PC-3 (cell line): Measurements from ENCODE around the gene EXD3. TPM values are rescaled to one million over a fixed set of nuclear protein-coding genes. Genes with fewer than 3 reads are reported as not detected.
A peak's percentile ranks its signal among the peaks of the same experiment; 100 is the strongest.

Experiments
- ATAC-seq: fragments of 200-7000 bp; cut with Tn5 transposase; 2 replicates; pipeline ENCODE4 v1.9.1; 2020; ENCODE audit warnings: mild to moderate bottlenecking, moderate library complexity
- BruUV-seq: library from RNA; stranded (reverse); fragments of 400-500 nt; replicated peaks from 2 replicates; lab custom pipeline; 2021; lab: Mats Ljungman, UMichigan
- CTCF ChIA-PET: fragments of 300-600 bp; sonication (Branson Sonifier 250); formaldehyde crosslinking; loops from one replicate; lab custom pipeline; 2022; ENCODE audit warnings: antibody characterized with exemption; lab: Charles Lee
- POLR2A ChIA-PET: fragments of 300-600 bp; sonication (Branson Sonifier 250); formaldehyde crosslinking; loops from one replicate; lab custom pipeline; 2022; ENCODE audit warnings: antibody characterized with exemption; ENCODE audit not compliant: unreplicated experiment; lab: Charles Lee
- DNase-seq: peaks from one replicate; pipeline ENCODE4 v3.0.0-alpha.2; 2015
- H2AFZ ChIP-seq: fragments of 300-600 bp; sonication (generic); 2 replicates; pipeline ENCODE4 v1.6.0; 2016; ENCODE audit warnings: antibody characterized with exemption, low read length
- H3F3A ChIP-seq: fragments of 300-600 bp; sonication (generic); one replicate; pipeline ENCODE4 v1.6.0; 2017; ENCODE audit warnings: antibody characterized with exemption, low read length, control low read depth, mild to moderate bottlenecking; ENCODE audit not compliant: unreplicated experiment
- H3K27ac ChIP-seq: fragments of 300-600 bp; sonication (generic); 2 replicates; pipeline ENCODE4 v1.5.1; 2016; ENCODE audit warnings: mild to moderate bottlenecking, low read length
- H3K27me3 ChIP-seq: fragments of 300-600 bp; sonication (generic); 2 replicates; pipeline ENCODE4 v1.6.1; 2016; ENCODE audit warnings: low read length, mixed read lengths
- H3K36me3 ChIP-seq: fragments of 300-600 bp; sonication (generic); 2 replicates; pipeline ENCODE4 v1.6.1; 2016; ENCODE audit warnings: low read depth, mixed run types, low read length, mixed read lengths
- H3K4me1 ChIP-seq: fragments of 300-600 bp; sonication (generic); 2 replicates; pipeline ENCODE4 v1.5.1; 2016; ENCODE audit warnings: low read length; ENCODE audit not compliant: insufficient read depth
- H3K4me2 ChIP-seq: fragments of 300-600 bp; sonication (generic); 2 replicates; pipeline ENCODE4 v1.6.0; 2016; ENCODE audit warnings: low read length
- H3K4me3 ChIP-seq: fragments of 300-600 bp; sonication (generic); 2 replicates; pipeline ENCODE4 v1.5.1; 2016; ENCODE audit warnings: mild to moderate bottlenecking, low read length, mixed read lengths
- H3K79me2 ChIP-seq: fragments of 300-600 bp; sonication (generic); 2 replicates; pipeline ENCODE4 v1.6.1; 2017; ENCODE audit warnings: low read length, mixed read lengths
- H3K9ac ChIP-seq: fragments of 300-600 bp; sonication (generic); 2 replicates; pipeline ENCODE4 v1.6.0; 2016; ENCODE audit warnings: mild to moderate bottlenecking, low read length
- H3K9me2 ChIP-seq: fragments of 300-600 bp; sonication (generic); replicated peaks from 2 replicates; pipeline ENCODE4 v1.6.1; 2016; ENCODE audit warnings: mixed run types, low read length, mixed read lengths
- H3K9me3 ChIP-seq: fragments of 300-600 bp; sonication (generic); 2 replicates; pipeline ENCODE4 v1.6.1; 2016; ENCODE audit warnings: low read length, mixed read lengths
- H4K20me1 ChIP-seq: fragments of 300-600 bp; sonication (generic); 2 replicates; pipeline ENCODE4 v1.6.1; 2016; ENCODE audit warnings: low read length, mixed read lengths
- CTCF ChIP-seq: fragments of 300-600 bp; sonication (generic); conservative IDR thresholded peaks from 2 replicates; pipeline ENCODE4 v1.5.1; 2017; ENCODE audit warnings: antibody characterized with exemption, low read depth, mild to moderate bottlenecking, low read length
- EZH2 ChIP-seq: fragments of 300-600 bp; sonication (generic); IDR thresholded peaks from one replicate; pipeline ENCODE4 v1.6.1; 2017; ENCODE audit warnings: antibody characterized with exemption, mild to moderate bottlenecking, low read length; ENCODE audit not compliant: unreplicated experiment
- EZH2phosphoT487 ChIP-seq: fragments of 300-600 bp; sonication (generic); IDR thresholded peaks from 2 replicates; pipeline ENCODE4 v1.6.1; 2018; ENCODE audit warnings: mild to moderate bottlenecking, antibody characterized with exemption, low read length, borderline replicate concordance
- intact Hi-C: fragments of 100-400 bp; cut with micrococcal nuclease; formaldehyde crosslinking; loops from 2 replicates; pipeline ENCODE4 v1.9.0; 2023
- total RNA-seq: library from RNA; depleted of rRNA; stranded (reverse); fragments of >200 nt; gene quantifications from 2 replicates; pipeline ENCODE4 v1.2.3, GENCODE V29; 2014

Gene EXD3
- total RNA-seq, 1 experiment from 2014 or later = 1.9 TPM

GRCh38 chr9:137303151-137303892 is 119.6 kb downstream of the EXD3 start:
- H3K36me3 ChIP-seq = no peaks in the 10 kb centered on the region
- peaks cover 10% of the 10 kb centered on the region for H4K20me1 ChIP-seq
- peaks cover 5% of the 10 kb centered on the region; the same call in 1 of the 2 replicates for H3K4me1 ChIP-seq
- ChIA-PET CTCF (no interaction called here), POLR2A (interaction anchor here (0.6 kb wide), 1 partner anchor 8 kb away, joined by 3 read pairs; no protein-coding TSS in a partner anchor)
- peaks cover 15% of the 10 kb centered on the region for H3K79me2 ChIP-seq
- H3K9me2 ChIP-seq = no peaks in the 10 kb centered on the region
- BruUV-seq = no TSS peak
- H3K27ac ChIP-seq = peak overlapping the region; percentile 13; the same call in 1 of the 2 replicates
- ATAC-seq (no peak), DNase-seq (no peak)
- H3F3A ChIP-seq = no peaks in the 10 kb centered on the region
- no peaks in the 10 kb centered on the region for H3K9me3 ChIP-seq
- TF ChIP-seq EZH2 (no peak), CTCF (no peak), EZH2phosphoT487 (no peak)
- H3K4me2 ChIP-seq = peak overlapping the region; percentile 80
- no peak overlapping the region for H2AFZ ChIP-seq
- peak overlapping the region; percentile 67; the same call in 1 of the 2 replicates for H3K9ac ChIP-seq
- peak overlapping the region; percentile 58; the same call in 1 of the 2 replicates for H3K4me3 ChIP-seq
- H3K27me3 ChIP-seq = no peaks in the 10 kb centered on the region
- intact Hi-C loops = no loop called here

GRCh38 chr9:137302449-137303150 is 120.4 kb downstream of the EXD3 start:
- CTCF ChIA-PET = interaction anchor here (0.5 to 1.9 kb wide), 2 partner anchors 16 to 151 kb away, joined by 3 to 5 read pairs; no protein-coding TSS in a partner anchor
- peak; percentile 42 for TF ChIP-seq CTCF
- no peak for TF ChIP-seq EZH2
- TF ChIP-seq EZH2phosphoT487 = no peak
- peak overlapping the region; percentile 13; the same call in 1 of the 2 replicates for H3K27ac ChIP-seq
- peak overlapping the region; percentile 58; the same call in 1 of the 2 replicates for H3K4me3 ChIP-seq
- H3F3A ChIP-seq = no peaks in the 10 kb centered on the region
- POLR2A ChIA-PET = no interaction called here
- intact Hi-C loops = no loop called here
- DNase-seq (no peak), ATAC-seq (peak; percentile 53)
- no peaks in the 10 kb centered on the region for H3K9me3 ChIP-seq
- no peaks in the 10 kb centered on the region for H3K9me2 ChIP-seq
- H3K4me2 ChIP-seq = peak overlapping the region; percentile 80
- BruUV-seq = TSS peak; percentile 32
- H3K4me1 ChIP-seq = peaks cover 5% of the 10 kb centered on the region; the same call in 1 of the 2 replicates
- H3K79me2 ChIP-seq = peaks cover 15% of the 10 kb centered on the region
- H3K27me3 ChIP-seq = no peaks in the 10 kb centered on the region
- H4K20me1 ChIP-seq = peaks cover 10% of the 10 kb centered on the region
- H3K9ac ChIP-seq = peak overlapping the region; percentile 67
- H3K36me3 ChIP-seq = no peaks in the 10 kb centered on the region
- peak overlapping the region; percentile 55; the same call in 1 of the 2 replicates for H2AFZ ChIP-seq
